SK-N-SH treated with all-trans-retinoic acid at 6 μM for 48 hours (cell line): ENCODE data around the gene CHST12.

Source experiments
- OSR1 ChIP-seq: fragments of 250-450 bp; sonication (Bioruptor Pico); IDR thresholded peaks from 2 replicates; pipeline ENCODE4 v1.8.0; 2022; ENCODE audit warnings: moderate library complexity, mild to moderate bottlenecking, inconsistent platforms
- TF ChIP-seq, protein P1 (sequence below): fragments of 250-450 bp; sonication (Bioruptor Pico); IDR thresholded peaks from 2 replicates; pipeline ENCODE4 v1.5.0; 2020; ENCODE audit warnings: mild to moderate bottlenecking, moderate library complexity

DNA sequence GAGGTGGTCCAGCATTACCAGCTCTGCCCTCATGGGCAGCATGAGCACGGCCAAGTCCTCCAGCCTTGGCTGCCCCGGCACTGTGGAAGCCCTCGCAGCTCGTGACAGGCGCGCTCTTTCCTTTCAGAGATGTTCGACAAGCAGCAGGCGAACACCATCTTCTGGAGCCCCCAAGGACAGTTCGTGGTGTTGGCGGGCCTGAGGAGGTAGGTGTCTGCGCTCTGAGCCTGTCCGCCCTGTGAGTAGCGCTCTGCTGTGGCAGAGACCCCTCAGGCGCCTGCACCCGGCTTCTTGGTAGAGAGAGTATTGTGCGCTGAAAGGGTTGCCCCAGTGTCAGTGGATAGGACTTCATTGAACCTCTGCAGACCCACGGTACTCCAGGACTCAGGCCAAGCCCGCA, 29.0 kb upstream of the CHST12 start:
- no peak for TF ChIP-seq OSR1 (CRISPR knock-in tag)
- TF ChIP-seq, protein P1, sequence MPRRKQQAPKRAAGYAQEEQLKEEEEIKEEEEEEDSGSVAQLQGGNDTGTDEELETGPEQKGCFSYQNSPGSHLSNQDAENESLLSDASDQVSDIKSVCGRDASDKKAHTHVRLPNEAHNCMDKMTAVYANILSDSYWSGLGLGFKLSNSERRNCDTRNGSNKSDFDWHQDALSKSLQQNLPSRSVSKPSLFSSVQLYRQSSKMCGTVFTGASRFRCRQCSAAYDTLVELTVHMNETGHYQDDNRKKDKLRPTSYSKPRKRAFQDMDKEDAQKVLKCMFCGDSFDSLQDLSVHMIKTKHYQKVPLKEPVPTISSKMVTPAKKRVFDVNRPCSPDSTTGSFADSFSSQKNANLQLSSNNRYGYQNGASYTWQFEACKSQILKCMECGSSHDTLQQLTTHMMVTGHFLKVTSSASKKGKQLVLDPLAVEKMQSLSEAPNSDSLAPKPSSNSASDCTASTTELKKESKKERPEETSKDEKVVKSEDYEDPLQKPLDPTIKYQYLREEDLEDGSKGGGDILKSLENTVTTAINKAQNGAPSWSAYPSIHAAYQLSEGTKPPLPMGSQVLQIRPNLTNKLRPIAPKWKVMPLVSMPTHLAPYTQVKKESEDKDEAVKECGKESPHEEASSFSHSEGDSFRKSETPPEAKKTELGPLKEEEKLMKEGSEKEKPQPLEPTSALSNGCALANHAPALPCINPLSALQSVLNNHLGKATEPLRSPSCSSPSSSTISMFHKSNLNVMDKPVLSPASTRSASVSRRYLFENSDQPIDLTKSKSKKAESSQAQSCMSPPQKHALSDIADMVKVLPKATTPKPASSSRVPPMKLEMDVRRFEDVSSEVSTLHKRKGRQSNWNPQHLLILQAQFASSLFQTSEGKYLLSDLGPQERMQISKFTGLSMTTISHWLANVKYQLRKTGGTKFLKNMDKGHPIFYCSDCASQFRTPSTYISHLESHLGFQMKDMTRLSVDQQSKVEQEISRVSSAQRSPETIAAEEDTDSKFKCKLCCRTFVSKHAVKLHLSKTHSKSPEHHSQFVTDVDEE (CRISPR knock-in tag): no peak
